NCI-H748 (cell line): ENCODE results near the gene SPOCK3.

Source experiments
- DNase-seq: peaks from one replicate; lab custom pipeline; 2025; ENCODE audit not compliant: unreplicated experiment; lab: John Stamatoyannopoulos, UW

Gene SPOCK3

DNA sequence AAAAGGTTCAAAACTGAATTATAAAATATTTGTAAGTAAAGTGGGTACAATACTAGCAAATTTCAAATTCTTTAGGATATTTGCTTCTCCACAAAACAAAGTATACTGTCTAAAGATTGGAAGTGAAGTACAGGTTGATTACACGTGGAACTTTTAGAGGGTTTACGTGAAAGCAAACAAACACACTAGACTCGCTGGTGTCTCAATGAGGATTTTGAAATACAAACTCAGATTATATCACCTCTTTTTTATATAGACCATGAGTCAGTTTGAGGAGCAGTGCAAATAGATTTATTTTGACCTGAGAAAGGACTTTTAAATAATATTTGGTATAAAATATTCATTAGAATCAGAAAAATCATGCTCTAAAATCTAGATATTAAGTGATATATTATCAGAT, 185.0 kb downstream of the SPOCK3 start:
- no peak for DNase-seq

GRCh38 chr4:167041524-167041923, 192.8 kb downstream of the SPOCK3 start:
- DNase-seq = no peak

DNA sequence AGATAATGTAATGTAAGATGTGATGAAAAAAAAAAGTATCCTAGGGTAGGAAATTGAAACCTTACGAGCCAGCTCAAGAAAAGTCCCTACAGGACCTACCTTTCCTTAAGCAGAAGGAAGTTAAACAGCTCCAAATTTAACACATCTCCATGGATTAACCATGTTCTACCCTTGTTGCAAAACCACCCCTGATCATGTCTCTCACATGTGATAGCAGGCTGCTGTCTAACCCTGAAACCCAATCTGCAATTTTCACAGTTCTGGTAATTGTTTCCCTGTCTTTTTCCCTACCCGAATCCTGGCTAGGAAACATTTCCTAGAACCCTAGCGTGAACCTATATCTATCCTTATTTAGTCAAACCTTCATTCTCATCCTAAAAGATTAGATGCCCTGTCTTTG, 198.9 kb downstream of the SPOCK3 start:
- DNase-seq = no peak

DNA sequence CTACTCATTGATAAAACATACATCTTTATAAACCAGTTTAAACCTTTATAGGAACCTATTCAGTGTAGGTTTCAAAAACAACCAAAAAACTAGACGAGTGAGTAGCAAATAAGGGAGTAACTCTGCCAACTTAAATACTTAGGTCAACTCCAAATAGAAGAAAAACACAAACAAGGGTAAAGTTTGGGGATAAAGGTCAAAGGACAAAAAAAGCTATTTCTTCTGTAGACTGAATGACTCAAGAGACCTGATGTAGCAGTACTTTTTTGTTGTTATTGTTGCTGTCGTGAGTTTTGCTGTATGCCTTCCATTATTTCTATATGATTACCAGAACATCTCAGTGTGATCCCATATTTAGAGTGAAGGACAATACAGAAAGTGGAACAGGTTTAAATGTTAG, 199.3 kb downstream of the SPOCK3 start:
- no peak for DNase-seq

DNA sequence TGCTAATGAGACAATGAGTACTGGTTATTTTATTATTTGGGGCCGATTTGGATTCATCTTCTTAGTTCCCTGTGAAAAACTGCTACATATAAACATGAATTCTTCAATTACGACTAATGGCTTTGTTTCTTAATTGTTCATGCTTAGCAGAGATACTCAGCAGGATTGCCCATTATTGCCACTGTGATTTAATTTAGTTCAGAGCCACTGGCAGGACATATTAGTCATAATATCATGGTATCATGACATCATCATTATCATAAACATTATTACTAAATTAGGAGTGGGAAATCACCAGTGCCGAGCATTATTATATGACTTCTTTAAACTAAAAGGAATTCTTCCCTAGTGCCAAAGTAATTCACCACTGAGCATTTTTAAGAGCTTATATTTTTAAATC, 201.4 kb downstream of the SPOCK3 start:
- peak; percentile 26 for DNase-seq

GRCh38 chr4:167031534-167032156, 202.6 kb downstream of the SPOCK3 start:
- DNase-seq = no peak

DNA sequence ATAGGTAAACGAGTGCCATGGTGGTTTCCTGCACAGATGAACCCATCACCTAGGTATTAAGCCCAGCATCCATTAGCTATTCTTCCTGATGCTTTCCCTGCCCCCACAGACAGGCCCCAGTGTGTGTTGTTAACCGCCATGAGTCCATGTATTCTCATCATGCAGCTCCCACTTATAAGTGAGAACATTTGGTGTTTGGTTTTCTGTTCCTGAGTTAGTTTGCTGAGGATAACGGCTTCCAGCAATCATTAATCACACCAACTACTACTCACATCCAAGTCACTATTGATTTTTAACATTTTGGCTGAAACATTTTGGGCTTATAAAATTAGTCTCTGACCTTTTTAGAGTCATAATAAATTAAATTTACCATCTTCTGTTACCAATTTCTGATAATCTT, 205.3 kb downstream of the SPOCK3 start:
- DNase-seq = peak; percentile 60

DNA sequence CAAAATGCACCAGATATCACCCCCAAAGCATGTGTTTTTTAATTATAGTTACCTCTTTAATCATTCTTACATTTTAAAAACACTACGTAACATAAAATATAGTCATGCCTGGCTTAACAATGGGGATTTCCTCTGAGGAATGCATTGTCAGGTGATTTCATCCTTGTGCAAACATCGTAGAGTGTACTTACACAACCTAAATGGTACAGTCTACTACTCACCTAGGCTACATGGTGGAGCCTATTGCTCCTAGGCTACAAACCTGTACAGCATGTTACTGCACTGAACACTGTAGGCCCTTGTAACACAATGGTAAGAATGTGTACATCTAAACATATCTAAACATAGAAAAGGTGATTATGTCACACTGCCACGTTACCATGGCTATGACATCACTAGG, 208.6 kb downstream of the SPOCK3 start:
- peak; percentile 72 for DNase-seq

- DNase-seq = no peak
These were observed 210.8 kb downstream of the SPOCK3 start for GRCh38 chr4:167023364-167023925.

GRCh38 chr4:167021545-167022155, 212.6 kb downstream of the SPOCK3 start:
- peak; percentile 68 for DNase-seq

DNA sequence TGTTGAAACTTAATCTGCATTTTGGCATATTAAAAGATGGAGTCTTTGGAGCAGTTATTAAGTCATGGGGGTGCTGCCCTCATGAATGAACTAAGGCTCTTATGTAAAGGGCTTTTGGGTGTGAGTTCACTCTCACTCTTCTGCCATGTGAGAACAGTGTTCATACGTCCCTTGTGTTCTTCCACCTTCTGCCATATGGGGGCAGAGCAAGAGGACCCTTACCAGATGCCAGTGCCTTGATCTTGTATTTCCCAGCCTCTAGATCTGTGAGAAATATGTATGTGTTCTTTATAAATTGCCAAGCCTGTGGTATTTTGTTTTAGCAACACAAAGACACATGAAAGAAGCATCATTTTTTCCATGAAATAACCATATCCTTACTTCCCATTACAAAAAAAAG, 213.9 kb downstream of the SPOCK3 start:
- peak; percentile 34 for DNase-seq

DNA sequence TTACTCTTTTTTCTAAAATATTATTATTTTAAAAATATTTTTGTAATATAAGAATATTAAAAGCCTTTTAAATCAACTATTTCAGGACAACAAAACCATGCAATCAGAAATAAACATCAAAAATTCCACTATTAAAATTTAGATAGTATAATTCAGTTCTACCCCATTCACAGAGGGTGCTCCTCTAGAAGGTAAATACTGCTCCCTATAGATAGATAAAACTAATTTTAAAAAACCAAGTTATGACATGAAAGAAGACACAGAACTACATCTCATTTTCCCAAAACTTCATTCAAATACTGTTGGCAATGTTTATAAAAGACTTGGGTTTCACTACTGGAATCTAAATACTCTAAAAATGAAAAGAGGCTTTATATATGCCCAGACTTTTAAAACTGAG, 219.3 kb downstream of the SPOCK3 start:
- no peak for DNase-seq

DNA sequence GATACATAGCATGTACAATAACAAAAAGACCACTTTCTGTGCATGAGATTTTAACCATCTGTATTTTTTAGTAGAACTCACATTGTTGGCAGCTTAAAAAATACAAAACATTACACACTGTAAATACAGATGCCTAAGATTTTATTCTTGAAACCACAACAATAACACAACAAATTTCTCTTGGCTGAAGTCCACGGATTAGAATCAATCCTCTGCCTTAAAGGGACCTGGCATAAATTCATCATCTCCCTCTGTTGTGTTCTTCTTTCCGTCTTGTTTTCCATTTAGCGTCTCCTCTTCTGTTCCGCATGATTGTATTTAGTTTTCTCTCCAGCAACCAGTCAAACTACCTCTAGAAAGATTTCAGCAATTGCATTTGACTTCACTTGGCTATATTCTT, 231.0 kb downstream of the SPOCK3 start:
- no peak for DNase-seq

DNA sequence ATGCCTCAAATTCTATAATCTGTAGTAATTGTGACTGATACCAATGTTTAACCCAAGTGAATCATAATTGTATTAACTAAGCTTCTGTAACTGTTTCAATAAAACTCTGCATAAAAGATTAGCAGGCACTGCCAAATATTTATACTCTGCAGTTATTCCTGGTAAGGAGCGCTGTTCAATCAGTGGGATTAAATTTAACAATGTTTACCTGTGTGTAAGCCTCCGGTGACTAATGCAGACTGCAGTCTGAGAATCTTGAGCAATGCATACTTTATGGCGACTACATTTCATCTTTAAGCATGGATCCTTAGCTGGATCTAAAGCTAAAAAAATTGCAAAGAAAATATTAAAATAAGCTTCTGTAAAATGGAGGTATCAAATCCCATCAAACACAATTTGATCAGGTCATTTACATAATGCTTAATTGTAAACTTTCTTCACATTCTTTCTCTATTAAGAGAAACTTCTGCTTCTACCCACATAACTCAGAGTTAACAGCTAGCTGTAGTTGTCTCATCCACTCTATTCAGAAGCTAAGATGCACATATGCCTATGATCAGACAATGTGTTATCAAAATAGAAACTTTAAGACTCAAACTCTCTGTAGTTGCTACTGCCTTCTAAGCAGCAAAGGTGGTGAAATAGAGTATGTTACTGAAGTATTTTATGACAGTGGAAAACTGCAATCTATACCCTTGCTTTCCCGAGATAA, 234.0 kb downstream of the SPOCK3 start:
- no peak for DNase-seq

- DNase-seq = peak; percentile 11
These were observed 238.1 kb downstream of the SPOCK3 start for GRCh38 chr4:166996216-166996615.

DNA sequence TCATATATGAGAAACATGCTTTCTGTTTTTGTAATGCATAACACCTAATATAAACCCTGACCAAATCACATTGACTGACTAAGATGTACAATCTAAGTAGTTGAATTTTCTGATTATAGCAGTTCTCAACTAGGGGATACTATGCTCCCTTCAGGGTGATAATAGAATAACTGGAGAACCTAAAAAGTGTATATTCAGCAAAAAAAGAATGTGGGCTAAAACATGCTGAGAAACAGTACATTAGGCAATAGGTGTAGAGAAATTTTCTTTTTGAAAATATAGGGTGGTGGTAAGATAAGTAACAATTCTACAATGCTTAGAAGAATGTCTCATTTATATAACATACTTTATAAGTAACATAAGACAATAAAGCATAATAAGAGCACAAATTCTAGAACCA, 239.6 kb downstream of the SPOCK3 start:
- no peak for DNase-seq

GRCh38 chr4:166991006-166991561, 243.2 kb downstream of the SPOCK3 start:
- no peak for DNase-seq

DNA sequence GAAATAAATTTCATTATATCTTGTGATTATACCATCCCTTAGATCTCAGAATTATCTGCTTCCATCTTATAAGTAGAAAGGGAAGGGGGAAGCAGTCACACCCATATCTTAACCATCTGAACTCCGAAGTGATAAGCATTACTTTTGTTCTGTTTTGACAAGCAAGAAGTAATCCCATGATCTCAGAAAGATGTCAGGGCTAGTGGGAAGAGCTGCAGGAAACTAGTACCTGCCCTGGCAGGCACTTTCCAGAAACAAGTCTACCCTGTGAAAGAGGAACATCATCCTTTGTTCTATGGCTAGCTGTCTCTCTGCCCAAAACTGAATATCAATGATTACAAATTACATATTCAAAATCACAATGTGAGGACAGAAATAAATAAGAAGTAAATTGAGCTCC, 244.4 kb downstream of the SPOCK3 start:
- no peak for DNase-seq

DNA sequence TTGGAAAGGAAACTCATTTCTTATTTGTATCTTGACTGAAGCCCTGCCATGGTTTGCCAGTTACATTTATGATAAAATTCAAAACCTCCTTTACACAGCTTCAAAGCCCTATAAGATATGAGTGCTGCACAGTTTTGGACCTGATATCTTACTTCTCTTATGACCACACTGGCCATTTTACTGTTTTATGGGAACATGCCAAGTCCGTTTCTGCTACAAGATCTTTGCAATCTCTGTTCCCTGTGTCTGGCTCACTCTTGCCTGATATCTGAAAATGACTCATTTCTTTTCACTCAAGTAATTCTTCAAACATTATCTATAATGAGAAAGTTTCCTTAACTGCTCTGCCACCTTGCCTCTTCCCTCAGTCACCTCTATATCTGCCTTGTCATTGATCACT, 247.3 kb downstream of the SPOCK3 start:
- DNase-seq = no peak

DNA sequence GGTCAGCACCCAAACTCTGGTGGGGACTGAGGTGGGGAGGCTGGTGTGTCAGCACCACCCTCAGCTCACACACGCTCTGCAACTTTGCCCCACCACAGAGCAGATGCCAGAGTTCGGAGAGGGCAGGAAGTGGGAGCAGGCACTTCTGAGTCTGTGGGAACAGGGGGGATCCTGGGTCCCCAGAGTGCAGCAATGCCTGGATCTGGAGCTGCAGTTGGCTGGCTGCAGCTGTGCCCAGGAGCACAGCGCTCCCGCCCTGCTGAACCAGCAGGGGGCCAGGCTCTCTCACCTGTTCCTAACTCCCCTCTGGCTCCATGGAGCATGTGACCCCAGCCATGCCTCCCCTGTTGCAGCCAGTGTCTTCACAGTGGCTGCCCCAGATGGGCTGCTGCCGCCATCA, 252.4 kb downstream of the SPOCK3 start:
- no peak for DNase-seq

GRCh38 chr4:166980419-166980818, 253.9 kb downstream of the SPOCK3 start:
- no peak for DNase-seq

DNA sequence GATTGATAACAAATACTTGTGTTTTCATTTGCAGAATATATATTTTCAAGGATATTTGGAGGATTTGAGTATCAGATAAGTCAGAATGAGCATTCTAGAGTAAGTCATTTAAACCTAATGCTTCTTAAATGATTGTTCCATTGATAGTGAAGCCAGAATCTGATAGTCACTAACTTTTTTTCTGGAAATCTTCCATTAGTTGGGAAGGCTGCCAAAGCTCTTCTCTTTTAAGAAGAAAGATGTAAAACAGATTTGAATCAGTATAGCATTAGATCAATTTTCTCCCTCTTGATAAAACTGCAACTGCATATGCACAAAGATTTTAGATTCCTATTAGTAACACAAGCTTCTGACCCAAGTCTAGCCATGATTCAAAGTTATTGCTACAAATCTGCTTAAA, 256.7 kb downstream of the SPOCK3 start:
- DNase-seq = no peak
